Suprapubic skin (tissue), 4 donors: ENCODE measurements around the gene ARHGAP23. TPM values are rescaled to one million over a fixed set of nuclear protein-coding genes. Genes with fewer than 3 reads are reported as not detected.

Source experiments
- DNase-seq, 2 donors: peaks; one replicate each; pipeline ENCODE4 v3.0.0-alpha.2; 2019; ENCODE audit warnings: low spot score in 2 of 2
- H3K27ac ChIP-seq: fragments of 200-600 bp; sonication (generic); one replicate; pipeline ENCODE4 v1.5.1; 2019
- H3K27me3 ChIP-seq: fragments of 200-600 bp; sonication (generic); one replicate; pipeline ENCODE4 v1.5.1; 2019
- H3K36me3 ChIP-seq: fragments of 200-600 bp; sonication (generic); one replicate; pipeline ENCODE4 v1.5.1; 2019
- H3K4me1 ChIP-seq: fragments of 200-600 bp; sonication (generic); one replicate; pipeline ENCODE4 v1.5.1; 2019
- H3K4me3 ChIP-seq: fragments of 200-600 bp; sonication (generic); one replicate; pipeline ENCODE4 v1.5.1; 2019; ENCODE audit warnings: mild to moderate bottlenecking
- H3K9me3 ChIP-seq: fragments of 200-600 bp; sonication (generic); one replicate; pipeline ENCODE4 v1.5.1; 2019
- CTCF ChIP-seq, 2 donors: fragments of 200-600 bp in 1 of 2; fragments of 450-650 bp in 1 of 2; sonication (generic) in 1 of 2; IDR thresholded peaks; one replicate each; pipeline ENCODE4 v1.5.1; 2016 to 2019; ENCODE audit warnings: antibody characterized with exemption in 2 of 2, mild to moderate bottlenecking in 1 of 2, moderate library complexity in 1 of 2
- EP300 ChIP-seq: sonication (generic); formaldehyde crosslinking; IDR thresholded peaks from one replicate; pipeline ENCODE4 v1.6.1; 2017; ENCODE audit warnings: antibody characterized with exemption
- POLR2A ChIP-seq, 2 donors: fragments of 450-650 bp; IDR thresholded peaks; one replicate each; pipeline ENCODE4 v1.6.1; 2017; ENCODE audit warnings: antibody characterized with exemption in 2 of 2, mild to moderate bottlenecking in 2 of 2, moderate library complexity in 2 of 2
- POLR2AphosphoS5 ChIP-seq, 3 donors: sonication (generic); formaldehyde crosslinking; IDR thresholded peaks; one replicate each; pipeline ENCODE4 v1.6.1; 2017; ENCODE audit warnings: antibody characterized with exemption in 3 of 3
- WGBS: methylation state at CpG from one replicate; pipeline ENCODE4 v1.1.5; 2018; 5-methylcytosine and 5-hydroxymethylcytosine counted together
- total RNA-seq, 4 donors: library from RNA; depleted of rRNA; stranded (reverse); fragments of >200 nt; gene quantifications; one replicate each; pipeline ENCODE4 v1.1.0, GENCODE V29; 2016

ARHGAP23 gene
- total RNA-seq, 4 donors from 2014 or later: 94.8 to 149 (median 121) TPM

- Histone ChIP-seq H3K4me1 (peaks cover 24% of the 10 kb centered on the region), H3K4me3 (no peak overlapping the region), H3K27me3 (peaks cover 31% of the 10 kb centered on the region), H3K27ac (no peak overlapping the region), H3K9me3 (no peaks in the 10 kb centered on the region), H3K36me3 (no peaks in the 10 kb centered on the region)
- DNase-seq: no peak
- 70% methylated on average over 16 of the region's 17 CpGs for WGBS
- TF ChIP-seq POLR2A (IDR thresholded peaks at IDR 0.05) (no peak), EP300 (no peak), POLR2AphosphoS5 (IDR thresholded peaks at IDR 0.05) (no peak)
Measured at GRCh38 chr17:38421871-38422827, 6.1 kb upstream of the ARHGAP23 start.

- Histone ChIP-seq H3K36me3 (no peaks in the 10 kb centered on the region), H3K27me3 (peaks cover 13% of the 10 kb centered on the region), H3K9me3 (no peaks in the 10 kb centered on the region), H3K27ac (peak overlapping the region; percentile 27), H3K4me1 (peaks cover 30% of the 10 kb centered on the region), H3K4me3 (no peak overlapping the region)
- 65% methylated on average over 6 of the region's 6 CpGs for WGBS
- no peak for DNase-seq
- no peak for TF ChIP-seq POLR2AphosphoS5 (IDR thresholded peaks at IDR 0.05)
- TF ChIP-seq POLR2A (IDR thresholded peaks at IDR 0.05): no peak
- TF ChIP-seq CTCF (IDR thresholded peaks at IDR 0.05): no peak
- TF ChIP-seq EP300: no peak
Measured at GRCh38 chr17:38424297-38424972, 3.8 kb upstream of the ARHGAP23 start.

GRCh38 chr17:38425031-38425430, 3.2 kb upstream of the ARHGAP23 start:
- DNase-seq: no peak
- WGBS: 74% methylated on average over 13 of the region's 13 CpGs
- Histone ChIP-seq H3K27me3 (peaks cover 7% of the 10 kb centered on the region), H3K4me1 (peaks cover 34% of the 10 kb centered on the region), H3K9me3 (no peaks in the 10 kb centered on the region), H3K4me3 (no peak overlapping the region), H3K36me3 (no peaks in the 10 kb centered on the region), H3K27ac (peak overlapping the region; percentile 27)
- TF ChIP-seq EP300 (no peak), POLR2A (IDR thresholded peaks at IDR 0.05) (no peak), CTCF (IDR thresholded peaks at IDR 0.05) (no peak), POLR2AphosphoS5 (IDR thresholded peaks at IDR 0.05) (no peak)

GRCh38 chr17:38425744-38426143, 2.5 kb upstream of the ARHGAP23 start:
- Histone ChIP-seq H3K4me3 (no peak overlapping the region), H3K27ac (peak overlapping the region; percentile 27), H3K27me3 (peaks cover 2% of the 10 kb centered on the region), H3K36me3 (no peaks in the 10 kb centered on the region), H3K9me3 (no peaks in the 10 kb centered on the region), H3K4me1 (peaks cover 40% of the 10 kb centered on the region)
- WGBS: 71% methylated on average over 8 of the region's 9 CpGs
- DNase-seq: no peak
- no peak for TF ChIP-seq CTCF (IDR thresholded peaks at IDR 0.05)
- no peak for TF ChIP-seq POLR2A (IDR thresholded peaks at IDR 0.05)
- no peak for TF ChIP-seq EP300
- no peak for TF ChIP-seq POLR2AphosphoS5 (IDR thresholded peaks at IDR 0.05)

- H3K36me3 ChIP-seq: no peaks in the 10 kb centered on the region
- H3K27me3 ChIP-seq: peaks cover 2% of the 10 kb centered on the region
- TF ChIP-seq CTCF (IDR thresholded peaks at IDR 0.05) (no peak), POLR2AphosphoS5 (IDR thresholded peaks at IDR 0.05) (no peak)
- H3K9me3 ChIP-seq: no peaks in the 10 kb centered on the region
- peak overlapping the region; percentile 23 for H3K27ac ChIP-seq
- no peak overlapping the region for H3K4me3 ChIP-seq
- H3K4me1 ChIP-seq: peaks cover 40% of the 10 kb centered on the region
- no peak for DNase-seq
Measured at GRCh38 chr17:38426441-38426840, 1.8 kb upstream of the ARHGAP23 start.
